HG03521 (cell line): ENCODE results near the gene CTDP1.
"Not testable (repeated sequence)": the region's sequence is repeated elsewhere in the genome, so short reads cannot be mapped to it uniquely, and the experiment has no call there.

Source experiments
- ATAC-seq: cut with Tn5 transposase; IDR thresholded peaks from one replicate; pipeline ENCODE4 v1.9.1; 2021; ENCODE audit warnings: mild to moderate bottlenecking, moderate library complexity; ENCODE audit not compliant: unreplicated experiment

The CTDP1 gene

DNA sequence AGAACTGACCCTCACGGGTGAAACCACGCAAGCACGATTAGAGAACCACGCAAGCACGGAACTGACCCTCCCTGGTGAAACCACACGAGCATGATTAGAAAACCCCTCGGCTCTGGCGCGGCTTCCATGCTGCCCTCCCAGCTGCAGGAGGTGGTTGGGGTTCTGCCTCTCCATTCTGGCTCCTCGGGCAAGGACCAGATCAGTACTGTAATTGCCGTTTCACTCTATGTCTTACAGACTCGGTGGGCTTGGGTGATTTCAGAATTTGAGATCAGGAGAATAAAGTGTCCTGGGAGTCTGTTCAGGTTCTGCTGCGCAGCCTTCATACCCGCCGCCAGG is 59.8 kb downstream of the CTDP1 start:
- no peak for ATAC-seq

DNA sequence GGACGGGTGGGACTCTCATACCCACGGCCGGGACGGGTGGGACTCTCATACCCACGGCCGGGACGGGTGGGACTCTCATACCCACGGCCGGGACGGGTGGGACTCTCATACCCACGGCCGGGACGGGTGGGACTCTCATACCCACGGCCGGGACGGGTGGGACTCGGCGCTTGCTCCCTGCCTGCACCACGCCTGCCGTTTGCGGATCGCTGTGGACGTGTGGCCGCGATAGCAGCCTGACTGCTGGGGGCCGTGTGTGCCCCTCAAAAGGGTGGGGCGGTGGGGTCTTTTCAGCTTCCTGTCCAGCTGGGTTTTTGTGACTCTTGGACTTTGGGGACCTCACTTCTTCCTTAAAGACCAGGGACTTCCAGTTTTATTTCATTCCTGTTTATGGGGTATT is 60.4 kb downstream of the CTDP1 start:
- not testable (repeated sequence) for ATAC-seq

DNA sequence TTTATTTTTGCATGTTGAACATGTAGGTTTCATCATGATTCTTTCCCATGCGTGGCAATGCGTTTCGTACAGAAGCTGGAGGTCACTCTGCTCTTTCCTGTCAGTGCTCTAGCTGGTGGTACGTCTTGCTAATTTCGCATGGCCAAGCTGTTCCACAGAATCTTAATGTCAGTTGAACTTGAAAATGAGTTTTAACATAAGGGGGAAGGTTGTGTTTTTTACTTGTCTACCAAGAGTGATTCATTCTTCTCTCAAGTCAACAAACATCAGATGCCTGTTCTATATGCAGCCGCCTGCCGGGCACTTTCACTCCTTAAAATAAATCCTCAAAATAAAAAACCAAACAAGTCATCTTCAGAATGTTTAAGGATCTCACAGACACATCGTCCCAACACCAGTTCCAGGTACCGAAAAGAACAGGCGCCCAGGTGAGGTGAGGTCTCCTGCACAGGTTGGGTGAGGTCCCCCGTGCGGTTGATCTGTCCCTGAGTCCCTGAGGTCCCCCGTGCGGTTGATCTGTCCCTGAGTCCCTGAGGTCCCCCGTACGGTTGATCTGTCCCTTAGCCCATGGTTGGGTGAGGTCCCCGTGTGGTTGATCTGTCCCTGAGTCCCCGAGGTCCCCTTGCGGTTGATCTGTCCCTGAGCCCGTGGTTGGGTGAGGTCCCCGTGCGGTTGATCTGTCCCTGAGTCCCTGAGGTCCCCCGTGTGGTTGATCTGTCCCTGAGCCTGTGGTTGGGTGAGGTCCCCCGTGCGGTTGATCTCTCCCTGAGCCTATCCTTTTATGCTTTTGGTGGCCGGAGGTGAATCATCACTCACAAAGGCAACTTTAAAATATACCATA is 61.1 kb downstream of the CTDP1 start:
- no peak for ATAC-seq

DNA sequence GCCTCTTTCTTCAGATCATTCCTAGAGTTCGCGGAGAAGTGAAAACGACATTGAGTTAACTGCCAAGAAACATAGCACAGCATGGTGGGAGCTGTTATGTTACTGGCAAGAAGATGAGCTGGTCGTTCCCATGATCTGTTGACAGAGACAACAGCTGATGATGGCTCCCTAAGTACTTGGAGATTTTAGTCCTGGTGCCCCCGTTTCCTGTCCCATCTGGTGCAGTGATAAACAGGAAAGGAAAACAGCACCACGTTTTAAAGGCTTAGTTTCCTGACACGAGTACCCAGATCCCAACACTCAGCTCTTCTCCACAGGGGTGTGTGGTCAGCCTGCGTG is 61.7 kb downstream of the CTDP1 start:
- no peak for ATAC-seq

DNA sequence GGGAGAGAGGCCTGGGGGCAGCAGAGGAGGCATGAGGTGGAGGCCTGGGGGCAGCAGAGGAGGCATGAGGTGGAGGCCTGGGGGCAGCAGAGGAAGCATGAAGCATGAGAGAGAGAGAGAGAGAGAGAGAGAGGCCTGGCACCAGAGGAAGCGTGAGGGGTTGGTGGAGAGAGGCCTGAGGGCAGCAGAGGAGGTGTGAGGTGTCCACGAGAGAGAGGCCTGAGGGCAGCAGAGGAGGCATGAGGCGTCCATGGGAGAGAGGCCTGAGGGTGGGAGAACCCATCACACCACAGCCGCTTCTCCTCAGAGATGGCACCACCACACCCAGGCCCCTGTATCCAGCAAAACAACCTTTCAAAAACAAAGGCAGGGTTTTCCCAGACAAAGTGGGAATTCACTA is 62.5 kb downstream of the CTDP1 start:
- ATAC-seq: no peak

DNA sequence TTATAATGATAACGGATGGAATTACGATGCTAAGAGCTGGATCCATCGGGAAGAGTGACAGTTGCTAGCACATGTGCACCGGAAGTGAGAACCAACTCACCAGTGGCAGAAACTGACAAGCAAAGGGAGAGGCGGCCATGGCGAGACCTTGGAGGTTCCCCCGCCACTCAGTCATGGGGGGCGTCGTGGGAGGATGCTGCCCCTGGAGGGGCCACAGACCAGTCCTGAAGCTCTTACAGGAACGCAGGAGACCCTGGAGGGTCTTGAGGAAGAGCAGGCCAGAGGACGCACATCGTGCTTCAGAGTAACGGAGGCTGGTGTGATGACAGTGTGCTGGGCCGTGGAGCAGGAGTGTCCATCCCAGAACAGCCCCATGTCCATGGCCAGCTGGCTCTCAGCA is 65.0 kb downstream of the CTDP1 start:
- ATAC-seq: no peak

DNA sequence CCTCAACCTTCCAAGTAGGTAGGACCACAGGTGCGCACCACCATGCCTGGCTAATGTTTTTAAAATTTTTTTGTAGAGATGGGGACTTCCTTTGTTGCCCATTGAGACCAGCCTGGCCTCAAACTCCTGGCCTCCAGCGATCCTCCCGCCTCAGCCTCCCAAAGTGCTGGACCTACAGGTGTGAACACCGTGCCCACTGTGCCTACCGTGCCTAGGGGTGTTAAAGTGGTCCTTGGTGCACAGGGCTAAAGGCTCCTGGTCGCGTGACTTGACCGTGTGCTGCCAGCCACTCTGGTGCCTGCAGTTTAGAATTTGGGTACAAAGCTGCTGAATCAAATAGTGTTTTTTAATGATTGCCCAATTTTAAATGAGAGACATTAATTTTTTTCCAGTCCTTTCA is 67.1 kb downstream of the CTDP1 start:
- ATAC-seq: no peak

DNA sequence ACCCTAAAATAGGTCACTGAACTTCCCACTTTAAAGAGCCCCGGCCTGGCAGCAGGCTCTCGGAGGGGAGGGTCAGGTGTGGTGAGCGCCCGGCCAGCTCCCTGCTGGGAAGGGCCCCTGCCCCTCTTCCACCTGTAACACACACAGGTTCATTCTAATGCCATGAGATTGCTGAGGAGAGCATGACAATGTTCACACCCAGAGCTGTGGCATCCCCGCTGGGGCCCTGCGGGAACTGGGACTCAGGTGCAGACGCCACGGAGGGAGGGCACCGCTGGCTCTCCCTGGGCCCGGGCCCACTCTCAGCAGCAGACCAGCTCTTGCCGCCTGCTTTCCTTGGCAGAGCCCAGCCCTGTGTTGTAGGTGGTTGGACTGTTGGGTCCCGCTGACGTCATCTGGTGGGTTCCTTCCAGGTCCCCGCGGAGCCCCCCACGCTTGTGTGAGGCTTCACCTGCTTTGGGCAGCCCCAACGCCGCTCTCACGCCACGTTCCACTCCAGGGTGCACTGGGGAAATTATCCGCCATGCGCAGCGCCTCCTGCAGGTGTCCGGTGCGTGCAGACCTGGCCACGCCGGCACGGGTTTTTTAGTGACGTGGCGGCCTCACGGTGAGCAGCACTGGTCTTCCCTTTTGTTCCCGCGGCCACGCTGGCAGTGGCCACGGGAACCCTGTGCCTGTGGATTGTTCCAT is 67.7 kb downstream of the CTDP1 start:
- no peak for ATAC-seq

DNA sequence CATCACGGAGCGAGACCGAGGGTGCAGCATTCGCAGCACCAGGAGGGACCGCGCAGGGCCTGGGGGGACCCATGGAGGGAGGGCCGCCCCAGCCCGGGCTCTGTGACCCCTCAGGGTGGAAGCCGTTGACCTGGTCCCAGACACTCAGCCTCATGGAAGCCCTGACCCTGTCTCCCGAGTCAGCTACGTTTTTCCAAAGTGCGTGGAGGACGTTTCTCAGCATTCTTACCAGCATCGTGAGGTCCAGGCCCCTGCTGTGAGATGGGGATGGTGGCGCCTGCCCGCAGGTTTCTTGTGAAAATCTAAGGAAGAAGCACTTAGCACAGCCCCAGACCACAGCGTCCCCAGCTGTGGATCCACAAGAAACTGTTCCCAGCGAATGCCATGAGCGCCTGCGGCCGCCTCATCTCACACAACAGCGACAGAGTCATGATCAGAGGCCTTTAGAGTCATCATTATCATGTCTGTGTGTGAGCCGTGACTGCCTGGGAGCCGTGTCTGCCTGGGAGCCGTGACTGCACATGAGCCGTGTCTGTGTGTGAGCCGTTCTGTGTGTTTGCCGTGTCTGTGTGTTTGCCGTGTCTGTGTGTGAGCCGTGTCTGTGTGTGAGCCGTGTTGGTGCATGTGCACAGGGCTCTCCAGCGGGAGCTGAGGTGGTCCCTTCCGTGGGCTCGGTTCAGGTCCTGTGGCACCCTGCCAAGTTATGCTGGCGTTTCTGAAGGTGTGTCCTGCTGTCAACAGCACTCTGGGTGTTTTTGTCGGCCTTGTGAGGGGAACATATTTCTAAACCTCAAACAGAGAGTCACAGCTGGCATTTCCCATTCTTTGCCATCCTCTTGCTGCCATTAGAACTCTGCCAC is 68.9 kb downstream of the CTDP1 start:
- ATAC-seq: no peak

DNA sequence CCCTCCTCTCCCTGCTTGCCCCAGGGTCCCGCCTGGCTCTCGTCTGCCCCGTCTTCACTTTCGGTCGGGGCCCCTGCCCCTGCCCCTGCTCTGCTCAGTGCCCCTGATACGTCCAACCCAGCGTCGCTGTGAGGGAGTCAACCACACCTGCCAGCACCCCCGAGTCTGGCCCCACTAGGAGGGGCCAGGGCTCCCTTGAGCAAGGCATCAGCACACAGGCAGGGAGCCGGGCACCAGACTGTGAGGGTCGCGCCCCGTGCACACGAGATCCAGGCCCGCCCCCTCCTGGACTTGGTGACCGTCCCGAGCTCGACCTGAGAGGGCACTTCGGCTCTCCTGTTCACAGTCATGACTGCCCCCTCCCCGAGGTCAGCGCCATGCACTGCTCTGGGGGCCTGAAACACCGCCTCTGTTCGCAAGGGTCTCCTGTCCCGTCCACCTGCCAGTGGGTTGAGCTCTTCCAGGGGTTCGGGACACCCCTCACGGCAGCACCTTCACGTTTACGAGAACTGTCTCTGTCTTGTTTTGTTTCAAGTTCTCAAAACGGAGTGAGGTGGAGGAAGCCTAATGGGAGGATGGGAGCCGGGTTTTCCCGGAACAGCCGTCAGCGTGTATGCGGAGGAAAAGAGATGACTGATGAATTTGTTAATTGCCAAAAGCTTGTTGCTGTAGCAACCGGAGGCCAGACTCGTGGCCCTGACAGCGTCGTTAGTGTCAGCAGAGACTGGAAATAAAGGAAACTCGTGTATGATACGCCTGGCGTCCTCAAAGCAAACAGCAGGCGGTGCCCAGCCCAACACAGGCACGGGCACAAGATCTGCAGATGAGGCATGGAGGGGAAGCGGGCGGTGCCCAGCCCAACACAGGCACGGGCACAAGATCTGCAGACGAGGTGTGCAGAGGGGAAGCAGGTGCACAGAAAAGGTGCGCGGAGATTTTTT is 69.9 kb downstream of the CTDP1 start:
- no peak for ATAC-seq

DNA sequence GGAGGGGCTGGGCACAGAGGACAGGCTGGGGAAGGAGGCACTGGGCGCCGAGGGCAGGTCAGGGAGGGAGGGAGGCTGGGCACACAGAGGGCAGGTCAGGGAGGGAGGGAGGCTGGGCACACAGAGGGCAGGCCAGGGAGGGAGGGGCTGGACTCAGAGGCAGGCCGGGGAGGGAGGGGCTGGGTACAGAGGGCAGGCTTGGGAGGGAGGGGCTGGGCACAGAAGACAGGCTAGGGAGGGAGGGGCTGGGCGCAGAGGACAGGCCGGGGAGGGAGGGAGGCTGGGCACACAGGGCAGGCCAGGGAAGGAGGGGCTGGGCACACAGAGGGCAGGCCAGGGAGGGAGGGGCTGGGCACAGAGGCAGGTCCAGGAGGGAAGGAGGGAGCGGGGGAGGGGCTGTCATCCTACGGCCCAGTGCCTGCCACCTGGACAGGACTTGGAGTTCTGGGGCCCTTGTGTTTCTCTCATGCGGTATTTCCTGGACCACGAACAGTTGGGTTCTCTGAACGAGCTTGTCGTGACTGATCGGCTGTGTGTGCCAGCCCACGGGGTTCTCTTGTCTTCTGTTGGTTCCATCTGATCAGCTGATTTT is 71.5 kb downstream of the CTDP1 start:
- no peak for ATAC-seq

DNA sequence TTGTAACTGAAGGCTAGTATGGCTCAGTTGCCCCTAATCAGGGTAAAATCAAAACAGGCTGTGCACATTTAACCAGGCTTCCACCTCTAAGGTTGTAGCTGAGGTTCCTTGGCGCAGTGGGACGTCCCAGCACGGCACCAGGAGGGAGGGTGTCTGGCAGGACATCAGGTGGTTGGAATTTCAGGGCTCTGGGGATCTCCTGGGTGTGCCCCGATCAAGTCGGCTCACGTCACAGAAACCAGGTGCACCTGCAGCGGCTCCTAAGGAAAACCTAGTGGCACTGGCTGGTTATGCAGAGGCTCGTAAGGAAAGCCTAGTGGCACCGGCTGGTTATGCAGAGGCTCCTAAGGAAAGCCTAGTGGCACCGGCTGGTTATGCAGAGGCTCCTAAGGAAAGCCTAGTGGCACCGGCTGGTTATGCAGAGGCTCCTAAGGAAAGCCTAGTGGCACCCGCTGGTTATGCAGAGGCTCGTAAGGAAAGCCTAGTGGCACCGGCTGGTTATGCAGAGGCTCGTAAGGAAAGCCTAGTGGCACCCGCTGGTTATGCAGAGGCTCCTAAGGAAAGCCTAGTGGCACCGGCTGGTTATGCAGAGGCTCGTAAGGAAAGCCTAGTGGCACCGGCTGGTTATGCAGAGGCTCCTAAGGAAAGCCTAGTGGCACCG is 72.4 kb downstream of the CTDP1 start:
- not testable (repeated sequence) for ATAC-seq

DNA sequence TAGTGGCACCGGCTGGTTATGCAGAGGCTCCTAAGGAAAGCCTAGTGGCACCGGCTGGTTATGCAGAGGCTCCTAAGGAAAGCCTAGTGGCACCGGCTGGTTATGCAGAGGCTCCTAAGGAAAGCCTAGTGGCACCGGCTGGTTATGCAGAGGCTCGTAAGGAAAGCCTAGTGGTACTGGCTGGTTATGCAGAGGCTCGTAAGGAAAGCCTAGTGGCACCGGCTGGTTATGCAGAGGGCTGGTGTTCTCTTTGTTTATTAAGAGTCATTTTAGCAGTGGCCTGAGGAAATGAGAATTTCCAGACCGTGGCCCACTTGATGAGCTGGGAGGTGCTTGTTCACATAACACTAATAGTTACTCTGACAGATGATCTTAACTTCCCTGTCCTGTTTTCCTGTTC is 73.3 kb downstream of the CTDP1 start:
- ATAC-seq: not testable (repeated sequence)

DNA sequence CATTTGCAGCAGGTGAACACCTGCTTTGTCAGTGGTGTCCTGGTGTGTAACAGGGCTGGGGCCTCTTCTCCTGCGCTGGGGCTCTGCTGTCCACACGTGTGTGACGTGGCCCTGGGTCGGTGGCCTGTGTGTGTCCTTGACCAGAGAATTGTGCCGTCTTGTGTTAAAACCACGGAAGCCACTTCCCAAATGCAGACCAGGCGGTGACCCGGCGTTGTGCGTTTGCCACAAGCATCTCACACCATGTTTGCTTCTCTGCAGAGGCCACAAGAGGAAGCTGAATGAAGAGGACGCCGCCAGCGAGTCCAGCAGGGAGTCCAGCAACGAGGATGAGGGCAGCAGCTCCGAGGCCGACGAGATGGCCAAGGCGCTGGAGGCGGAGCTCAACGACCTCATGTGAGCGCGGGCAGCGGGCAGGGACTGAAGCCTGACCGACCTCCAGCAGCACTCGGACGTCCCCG is 73.8 kb downstream of the CTDP1 start:
- ATAC-seq: no peak

DNA sequence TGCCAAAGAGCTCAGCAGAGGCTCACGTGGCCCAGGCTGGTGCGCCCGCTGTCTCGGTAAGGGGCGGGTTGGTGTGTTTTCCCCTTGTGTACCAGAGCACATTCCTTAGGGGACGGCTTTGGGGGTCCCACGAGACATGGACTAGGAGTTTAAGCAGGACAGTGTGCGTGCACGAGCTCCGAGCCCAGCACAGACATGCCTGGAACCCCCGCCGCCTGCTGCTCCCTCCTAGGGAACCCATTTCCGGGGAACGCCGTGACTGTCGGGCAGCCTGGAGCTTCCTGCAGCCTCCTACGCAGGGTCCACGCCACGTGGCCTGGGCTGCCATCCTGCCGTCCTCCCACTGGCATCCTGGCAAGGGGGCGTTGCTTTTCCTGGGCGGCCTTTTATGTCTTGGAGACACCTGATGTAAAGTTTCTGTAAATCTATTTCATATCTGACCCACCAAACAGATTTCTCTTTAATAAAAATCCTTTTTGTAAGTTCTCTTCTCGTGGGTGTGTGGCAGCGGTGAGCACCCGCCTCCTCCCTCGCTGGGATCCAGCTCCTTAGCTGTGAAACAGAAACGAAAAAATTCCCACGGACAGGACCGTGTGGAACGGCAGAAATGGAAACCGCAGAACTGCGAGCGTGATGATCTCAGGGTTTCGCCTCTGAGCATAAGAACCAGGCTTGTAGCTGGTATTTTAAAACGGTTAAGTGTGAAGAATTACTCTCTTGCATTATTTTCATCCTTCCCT is 74.6 kb downstream of the CTDP1 start:
- no peak for ATAC-seq

DNA sequence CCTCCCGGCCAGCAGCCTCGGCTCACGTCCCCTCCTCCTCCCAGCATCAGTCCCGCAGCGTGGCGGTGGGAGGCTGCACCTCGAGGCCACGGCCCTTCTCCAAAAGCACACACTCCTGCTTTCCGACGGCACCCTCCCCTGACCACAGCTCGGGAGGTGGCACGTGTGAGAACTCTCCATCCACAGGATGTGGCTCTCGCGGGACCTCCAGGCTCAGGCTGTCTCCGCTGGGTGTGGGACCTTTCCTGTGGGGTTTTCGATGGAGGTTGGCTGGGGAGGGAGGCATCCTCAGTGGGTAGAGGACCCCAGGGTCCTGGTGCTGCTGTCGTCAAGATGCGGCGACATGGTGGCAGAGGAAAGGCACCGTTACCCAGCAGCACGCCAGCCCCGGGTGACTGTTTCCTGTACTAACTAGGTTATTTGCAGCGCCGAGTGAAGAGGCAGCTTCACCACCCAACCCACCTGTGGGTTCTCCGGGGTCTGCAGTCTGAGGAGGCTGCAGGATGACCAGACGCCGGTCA is 75.3 kb downstream of the CTDP1 start:
- no peak for ATAC-seq

DNA sequence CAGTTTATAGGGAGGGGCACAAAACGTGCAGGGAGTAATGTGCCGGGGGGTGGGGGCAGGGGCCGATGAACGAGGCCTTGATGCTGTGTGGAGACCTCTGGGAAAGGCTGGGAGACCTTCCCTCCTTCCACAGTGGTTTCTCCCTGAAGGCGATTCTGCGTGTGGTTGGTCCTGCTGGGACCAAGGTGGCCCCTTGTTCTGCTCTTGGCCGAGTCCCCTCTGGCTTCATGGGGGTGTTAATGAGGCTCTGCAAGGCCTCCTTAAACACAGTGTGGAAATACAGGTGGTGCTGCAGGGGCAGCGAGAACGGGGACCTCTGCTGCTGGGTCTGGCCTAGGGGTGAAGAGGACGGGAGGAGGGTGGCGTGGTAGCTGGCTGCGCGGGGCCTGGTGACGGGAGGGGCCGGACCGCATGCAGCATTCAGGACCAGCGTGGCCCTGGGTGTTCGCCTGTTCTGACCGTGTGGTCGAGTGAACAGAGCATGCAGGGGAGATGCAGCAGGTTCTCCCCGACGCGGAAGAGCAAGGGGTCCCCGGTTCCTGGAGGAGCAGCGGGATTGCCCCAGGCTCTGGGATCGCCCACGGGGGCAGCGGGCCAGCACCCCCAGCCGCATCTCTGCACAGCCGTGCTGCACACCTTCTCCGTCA is 76.0 kb downstream of the CTDP1 start:
- ATAC-seq: no peak

DNA sequence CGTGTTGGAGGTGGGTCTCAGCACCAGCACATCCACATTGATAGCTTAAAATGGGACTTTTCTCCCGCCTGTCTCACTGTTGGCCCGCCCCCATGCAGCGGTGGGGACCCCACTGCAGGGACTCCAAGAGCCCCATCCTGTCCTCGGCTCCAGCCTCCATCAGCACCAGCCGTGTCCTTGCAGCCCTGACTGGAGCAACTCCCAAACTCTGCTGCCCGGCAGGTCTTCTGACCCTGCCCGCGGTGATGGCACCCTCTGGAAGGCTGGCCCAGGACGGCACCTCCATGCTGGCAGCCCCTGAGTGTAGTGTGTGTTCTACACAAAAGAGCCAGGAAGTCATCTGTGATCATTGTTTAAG is 76.5 kb downstream of the CTDP1 start:
- ATAC-seq: no peak
